ENCODE results near the gene RELN. TPM values are rescaled to one million over a fixed set of nuclear protein-coding genes. Genes with fewer than 3 reads are reported as not detected.

The RELN gene
- total RNA-seq, 1 experiment from 2014 or later: 0.02 TPM

GRCh38 chr7:103648135-103648534 is 341.3 kb downstream of the RELN start:
- Histone ChIP-seq H3K18ac (ENCODE audit: insufficient read length, low read depth, low read length) (no peak overlapping the region), H3K4me2 (ENCODE audit: insufficient read depth, insufficient read length, low read length) (no peak overlapping the region), H2AK5ac (ENCODE audit: insufficient read length, low read length) (no peak overlapping the region), H4K8ac (replicated peaks; ENCODE audit: insufficient read length, low read depth, low read length) (no peak overlapping the region), H3K9me3 (ENCODE audit: control insufficient read depth, low read depth, low read length) (no peaks in the 10 kb centered on the region), H3K23me2 (ENCODE audit: insufficient read length, low read depth, low read length, poor library complexity, severe bottlenecking) (no peaks in the 10 kb centered on the region), H3K4me1 (ENCODE audit: insufficient read depth, low read length) (no peaks in the 10 kb centered on the region), H3K27ac (ENCODE audit: insufficient read length, low read depth, low read length) (no peak overlapping the region), H3K56ac (ENCODE audit: insufficient read length, low read depth, low read length) (no peak overlapping the region), H2BK5ac (ENCODE audit: insufficient read length, low read length) (no peak overlapping the region), H3K27me3 (ENCODE audit: insufficient read depth, low read length) (no peaks in the 10 kb centered on the region), H2BK15ac (ENCODE audit: low read depth, low read length) (no peak overlapping the region), H3T11ph (ENCODE audit: low read length) (no peak overlapping the region), H4K91ac (ENCODE audit: insufficient read length, low read depth, low read length) (no peak overlapping the region), H2BK120ac (ENCODE audit: low read depth, low read length, poor library complexity, severe bottlenecking) (no peak overlapping the region), H4K20me1 (ENCODE audit: control insufficient read depth, insufficient read depth, insufficient read length) (no peaks in the 10 kb centered on the region), H3K79me1 (ENCODE audit: insufficient read depth, low read depth, low read length, poor library complexity, severe bottlenecking) (no peaks in the 10 kb centered on the region), H3K9ac (ENCODE audit: extremely low read depth, insufficient read length, low read length) (no peak overlapping the region), H4K5ac (ENCODE audit: insufficient read length, low read depth, low read length) (no peak overlapping the region), H3K4ac (ENCODE audit: low read depth, low read length) (no peak overlapping the region), H2BK12ac (ENCODE audit: insufficient read length, low read depth, low read length) (no peak overlapping the region), H3K14ac (ENCODE audit: insufficient read depth, low read length) (no peak overlapping the region), H3K79me2 (ENCODE audit: insufficient read depth, low read length) (no peaks in the 10 kb centered on the region), H2BK20ac (ENCODE audit: low read depth, low read length, poor library complexity, severe bottlenecking) (no peak overlapping the region), H2AFZ (ENCODE audit: low read length) (no peak overlapping the region), H3K23ac (ENCODE audit: insufficient read length, low read depth, low read length) (no peak overlapping the region)
- Mint-ChIP-seq H3K4me3 (no peak overlapping the region), H3K9me3 (peaks cover 7 to 14% of the 10 kb centered on the region in 2 experiments; a peak in 4 of 5 replicates), H3K27me3 (ENCODE audit: low read depth) (no peaks in the 10 kb centered on the region; the same call in 1 of the 2 replicates), H3K36me3 (ENCODE audit: insufficient read depth in 1 of 3, low read depth in 3 of 3) (no peaks in the 10 kb centered on the region), H3K27ac (no peak overlapping the region), H3K4me1 (peaks cover 3 to 11% of the 10 kb centered on the region in 2 experiments; a peak in 2 of 4 replicates)
- no peak for DNase-seq
- no peak for TF ChIP-seq CTCF (conservative IDR thresholded peaks at IDR 0.05)
- WGBS (ENCODE audit: extremely low coverage, insufficient read length, low lambda C conversion rate): no CpG with 5 or more reads among the region's 1 CpG

Data from H9 (cell line).